SK-MEL-5 (cell line): ENCODE results near the gene DBF4. TPM values are rescaled to one million over a fixed set of nuclear protein-coding genes. Genes with fewer than 3 reads are reported as not detected.
A peak's percentile ranks its signal among the peaks of the same experiment; 100 is the strongest.
"Not testable (repeated sequence)": the region's sequence is repeated elsewhere in the genome, so short reads cannot be mapped to it uniquely, and the experiment has no call there.

Source experiments
- DNase-seq: peaks from one replicate; pipeline ENCODE4 v3.0.0-alpha.2; 2016; ENCODE audit warnings: low read depth, low spot score
- in situ Hi-C: cut with HindIII; loops from 2 replicates; pipeline ENCODE4 v1.10.0; 2016; ENCODE audit warnings: low sequenced_read_pairs, high pct_unique_total_duplicates, low pct_unique_long_range_greater_than_20kb
- polyA plus RNA-seq, 2 experiments: library from polyadenylated mRNA; depleted of rRNA; stranded (reverse); fragments of >200 nt; gene quantifications; 2 replicates each; pipeline ENCODE4 v1.2.3, GENCODE V29; 2015
- total RNA-seq: library from RNA; depleted of rRNA; stranded (reverse); fragments of >200 nt; shearing (Covaris generic); gene quantifications from 2 replicates; pipeline ENCODE4 v1.2.3, GENCODE V29; 2014; rRNA removed

DBF4 gene
- 67.9 and 71.4 TPM in 2 replicates for total RNA-seq
- polyA plus RNA-seq (2015; cell fraction: cytosol; rRNA removed): 35.7 and 41.4 TPM in 2 replicates
- polyA plus RNA-seq (2015; cell fraction: nucleus; rRNA removed): 52.5 and 61.5 TPM in 2 replicates

- in situ Hi-C loops: no loop called here
- DNase-seq: peak; percentile 98
These were observed at the start of gene DBF4, which contains the start of gene SLC25A40 for GRCh38 chr7:87876040-87876868. TSS of gene DBF4 (plus strand) at chr7:87876493. CDS start at chr7:87876733, 240 bp downstream. TSS of gene SLC25A40 (minus strand) at chr7:87876360. CDS start at chr7:87858727, 17,633 bp downstream.

GRCh38 chr7:87828383-87828782, 47.9 kb upstream of the DBF4 start:
- in situ Hi-C loops, DNase-seq: not testable (repeated sequence)

GRCh38 chr7:87831097-87831496, 45.2 kb upstream of the DBF4 start:
- in situ Hi-C loops: no loop called here
- DNase-seq: no peak

- in situ Hi-C loops: no loop called here
These were observed 43.2 kb upstream of the DBF4 start for GRCh38 chr7:87833130-87833529.

DNA sequence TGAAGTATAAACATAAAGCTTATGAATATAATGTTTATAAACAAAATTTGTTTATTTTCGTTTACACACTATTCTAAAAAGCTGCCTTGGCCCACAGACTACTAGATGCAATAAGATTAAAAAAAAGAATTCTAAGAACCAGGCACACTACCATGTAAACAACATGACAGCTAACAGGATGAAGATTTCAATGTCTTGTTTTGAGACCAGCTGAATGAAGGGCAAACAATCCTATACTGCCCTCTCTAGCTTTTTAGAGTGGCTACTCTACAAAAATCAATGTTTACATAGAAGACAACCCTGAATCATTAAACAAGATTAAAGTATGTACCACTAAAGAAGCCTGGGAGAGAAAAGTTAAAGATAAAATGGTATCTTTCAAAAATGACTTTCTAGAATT, 38.7 kb upstream of the DBF4 start:
- in situ Hi-C loops: no loop called here
- no peak for DNase-seq

More at GRCh38 chr7:87833130-87833529, 43.2 kb upstream of the DBF4 start:
- DNase-seq: peak; percentile 11

DNA sequence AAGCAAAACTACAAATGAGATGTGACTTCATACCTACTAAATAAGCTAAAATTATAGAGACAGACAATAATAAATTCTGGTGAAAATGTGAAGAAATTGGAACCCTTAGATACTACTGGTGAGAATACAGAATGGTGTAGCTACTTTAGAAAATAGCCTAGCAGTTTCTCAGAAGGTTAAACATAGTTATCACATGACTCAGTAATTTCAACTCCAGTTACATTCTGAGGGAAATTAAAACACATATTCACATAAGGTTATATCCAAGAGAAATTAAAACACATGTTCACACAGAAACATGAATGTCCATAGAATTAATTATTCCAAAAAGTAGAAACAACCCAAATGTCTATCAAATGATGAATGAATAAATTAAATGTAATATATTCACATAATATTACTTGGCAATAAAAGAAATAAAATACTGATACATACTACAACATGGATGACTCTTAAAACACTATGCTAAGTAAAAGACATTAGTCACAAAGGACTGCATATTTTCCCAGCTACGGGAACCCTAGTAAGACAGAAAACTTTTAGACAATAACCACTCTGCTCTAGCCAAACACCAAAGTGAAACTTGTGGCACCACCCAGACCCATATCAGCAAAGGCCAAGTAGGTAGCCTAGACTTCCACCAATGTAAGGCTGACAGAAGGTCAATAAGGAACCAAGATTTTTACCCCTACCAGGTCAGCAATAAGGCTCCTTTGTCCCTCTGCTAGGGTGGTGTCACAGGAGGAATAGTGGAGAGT, 25.3 kb upstream of the DBF4 start:
- in situ Hi-C loops: no loop called here
- DNase-seq: no peak

DNA sequence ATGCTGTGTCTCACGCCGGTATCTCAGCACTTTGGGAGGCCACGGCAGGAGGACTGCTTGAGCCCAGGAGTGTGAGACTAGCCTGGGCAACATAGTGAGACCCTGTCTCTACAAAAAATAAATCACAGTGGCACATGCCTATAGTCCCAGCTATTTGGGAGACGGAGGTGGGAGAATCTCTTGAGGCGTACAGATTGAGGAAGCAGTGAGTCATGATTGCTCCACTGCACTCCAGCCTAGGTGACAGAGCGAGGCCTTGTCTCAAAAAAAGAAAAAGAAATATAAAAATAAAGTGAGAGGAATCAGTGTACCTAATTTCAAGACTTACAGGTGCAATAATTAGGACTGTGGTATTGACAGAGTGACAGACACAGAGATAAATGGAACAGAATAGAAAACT, 24.0 kb upstream of the DBF4 start:
- in situ Hi-C loops: no loop called here
- no peak for DNase-seq

GRCh38 chr7:87853237-87853864, 22.9 kb upstream of the DBF4 start:
- in situ Hi-C loops: no loop called here
- no peak for DNase-seq

GRCh38 chr7:87858417-87859100, 17.7 kb upstream of the DBF4 start:
- no peak for DNase-seq
- in situ Hi-C loops: no loop called here

DNA sequence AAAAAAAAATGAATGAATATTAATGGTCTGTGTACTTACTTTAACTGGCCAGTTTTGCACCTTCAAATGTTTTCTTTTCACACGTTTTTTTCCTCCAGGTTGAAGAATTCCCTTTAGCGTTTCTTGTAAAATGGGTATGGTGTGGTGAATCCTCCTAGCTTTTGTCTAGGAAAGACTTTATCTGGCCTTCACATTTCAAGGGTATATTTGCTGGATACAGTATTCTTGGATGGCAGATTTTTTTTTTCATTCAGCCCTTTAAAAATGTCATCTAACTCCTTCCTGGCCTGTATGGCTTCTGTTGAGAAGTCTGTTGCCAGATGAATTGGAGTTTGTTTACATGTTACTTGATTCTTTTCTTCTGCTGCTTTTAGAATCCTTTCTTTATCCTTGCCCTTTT, 10.2 kb upstream of the DBF4 start:
- DNase-seq: no peak
- in situ Hi-C loops: no loop called here

- in situ Hi-C loops: not testable (repeated sequence)
These were observed 9.8 kb upstream of the DBF4 start for GRCh38 chr7:87866533-87866932.

DNA sequence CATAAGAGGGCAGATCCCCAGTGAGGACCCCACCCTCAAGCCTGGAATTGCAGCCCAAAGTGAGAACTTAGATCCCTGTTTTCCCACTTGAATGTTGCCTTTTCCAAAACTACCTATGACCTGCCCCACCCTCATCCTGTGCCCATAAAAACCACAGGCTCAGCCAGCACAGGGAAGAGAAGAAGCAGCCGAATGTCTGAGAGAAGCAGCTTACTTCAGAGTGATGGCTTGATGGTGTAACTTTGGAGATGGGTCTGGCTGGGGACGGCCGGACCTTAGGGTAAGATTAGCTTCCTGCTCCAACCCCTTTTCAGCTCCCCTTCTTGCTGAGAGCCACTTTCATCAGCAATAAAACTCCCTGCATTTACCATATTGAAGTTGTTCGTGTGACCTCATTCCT, 5.8 kb upstream of the DBF4 start:
- in situ Hi-C loops: no loop called here
- no peak for DNase-seq

More at GRCh38 chr7:87866533-87866932, 9.8 kb upstream of the DBF4 start:
- not testable (repeated sequence) for DNase-seq

- no peak for DNase-seq
- in situ Hi-C loops: no loop called here
These were observed 3.9 kb upstream of the DBF4 start for GRCh38 chr7:87872346-87872745.

- DNase-seq, in situ Hi-C loops: not testable (repeated sequence)
These were observed 3.0 kb upstream of the DBF4 start for GRCh38 chr7:87873328-87873727.

GRCh38 chr7:87874066-87874465, 2.2 kb upstream of the DBF4 start:
- no peak for DNase-seq
- in situ Hi-C loops: no loop called here

GRCh38 chr7:87875151-87876039, 898 bp upstream of the DBF4 start:
- in situ Hi-C loops: no loop called here
- DNase-seq: no peak

- in situ Hi-C loops: no loop called here
- peak; percentile 67 for DNase-seq
These were observed 559 bp downstream of the DBF4 start for GRCh38 chr7:87876869-87877234.
